GM12864 (cell line): ENCODE data around the gene AGK.

Experiments
- DNase-seq: peaks from one replicate; pipeline ENCODE4 v3.0.0-alpha.2; 2011; ENCODE audit warnings: low read depth
- H3K4me3 ChIP-seq: 2 replicates; pipeline ENCODE4 v1.5.1; 2011; ENCODE audit warnings: mild to moderate bottlenecking, low read depth, low read length, control low read depth
- CTCF ChIP-seq: IDR thresholded peaks from 2 replicates; pipeline ENCODE4 v1.5.1; 2011; ENCODE audit warnings: low read depth, mild to moderate bottlenecking, moderate library complexity, low read length, control low read depth, inconsistent platforms; ENCODE audit errors: missing control alignments

AGK gene

GRCh38 chr7:141515941-141516340 lies 35.3 kb upstream of the AGK start:
- TF ChIP-seq CTCF = no peak
- no peak for DNase-seq
- no peak overlapping the region for H3K4me3 ChIP-seq

GRCh38 chr7:141519623-141520022 lies 31.6 kb upstream of the AGK start:
- DNase-seq = no peak
- no peak for TF ChIP-seq CTCF
- no peak overlapping the region for H3K4me3 ChIP-seq

DNA sequence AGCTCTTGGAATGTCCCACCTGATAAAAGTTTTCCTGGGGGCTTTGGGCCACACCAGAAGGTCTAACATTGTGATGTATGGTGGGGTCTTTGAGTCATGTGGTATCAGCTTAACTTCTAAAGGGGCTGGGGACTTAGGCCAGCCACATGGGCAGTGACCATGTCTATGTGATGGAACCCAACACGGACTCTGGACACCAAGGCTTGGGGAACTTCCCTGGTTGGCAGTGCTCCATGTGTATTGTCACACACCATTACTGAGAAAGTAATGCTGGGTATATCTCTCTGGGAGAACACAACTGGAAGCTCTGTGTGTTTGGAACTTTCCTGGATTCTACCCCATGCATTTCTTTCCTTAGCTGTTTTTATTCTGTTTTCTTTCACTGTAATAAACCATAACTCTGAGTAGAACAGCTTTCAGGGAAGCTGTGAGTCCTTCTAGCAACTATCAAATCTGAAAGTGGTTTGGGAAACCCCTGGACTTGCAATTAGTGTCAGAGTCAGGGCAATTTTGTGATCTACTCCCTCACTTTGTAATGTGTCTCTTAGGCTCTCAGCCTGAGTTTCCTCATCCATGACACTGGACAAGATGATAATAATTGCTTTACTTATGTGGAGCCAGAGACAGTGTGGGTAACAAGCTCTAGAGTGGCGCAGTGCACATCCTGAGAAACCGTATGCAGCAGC lies 28.4 kb upstream of the AGK start:
- no peak overlapping the region for H3K4me3 ChIP-seq
- no peak for TF ChIP-seq CTCF
- no peak for DNase-seq

DNA sequence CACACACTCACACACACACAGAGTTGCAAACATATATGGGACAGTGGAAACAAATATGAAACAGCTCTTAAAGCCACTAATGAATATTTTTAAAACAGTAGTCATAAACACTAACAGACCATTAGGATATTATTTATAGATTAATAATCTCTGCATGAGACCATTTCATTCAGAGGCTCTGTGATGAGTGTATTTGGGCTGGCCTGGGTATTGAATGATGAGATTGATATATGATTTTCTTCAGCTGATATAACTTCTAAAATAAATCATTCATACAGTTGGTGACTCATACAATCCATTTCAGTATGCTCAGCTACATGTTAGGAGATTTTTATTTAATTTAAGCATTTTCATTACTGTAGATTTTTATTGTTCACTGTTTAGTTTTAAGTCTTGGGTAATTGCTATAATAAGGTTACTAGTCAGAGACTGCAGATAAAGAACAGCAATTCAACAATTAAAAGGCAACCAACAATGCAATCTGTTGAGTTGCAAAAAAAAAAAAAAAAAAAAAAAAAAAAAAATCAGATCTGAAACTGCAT lies 25.2 kb upstream of the AGK start:
- TF ChIP-seq CTCF = no peak
- DNase-seq = no peak
- no peak overlapping the region for H3K4me3 ChIP-seq

DNA sequence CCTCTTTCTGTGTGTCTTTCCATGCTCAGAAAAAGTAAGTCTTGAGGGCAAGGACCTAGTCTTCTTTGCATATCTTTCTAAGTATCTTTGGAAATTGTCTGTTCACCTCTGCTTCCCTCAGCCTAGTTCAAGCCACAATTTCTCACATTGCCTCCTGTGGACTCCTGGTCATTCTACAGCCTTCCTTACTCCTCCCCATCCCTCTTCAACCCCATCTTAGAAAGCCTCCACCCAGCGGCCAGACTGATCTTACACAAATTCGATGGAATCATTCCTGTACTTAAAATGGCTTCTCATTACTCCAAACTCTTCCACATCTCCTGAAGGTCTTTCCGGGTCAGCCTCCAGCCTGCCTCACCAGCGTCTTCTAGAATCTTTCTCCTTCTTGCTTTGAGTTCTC lies 24.1 kb upstream of the AGK start:
- TF ChIP-seq CTCF = no peak
- DNase-seq = no peak
- H3K4me3 ChIP-seq = no peak overlapping the region

DNA sequence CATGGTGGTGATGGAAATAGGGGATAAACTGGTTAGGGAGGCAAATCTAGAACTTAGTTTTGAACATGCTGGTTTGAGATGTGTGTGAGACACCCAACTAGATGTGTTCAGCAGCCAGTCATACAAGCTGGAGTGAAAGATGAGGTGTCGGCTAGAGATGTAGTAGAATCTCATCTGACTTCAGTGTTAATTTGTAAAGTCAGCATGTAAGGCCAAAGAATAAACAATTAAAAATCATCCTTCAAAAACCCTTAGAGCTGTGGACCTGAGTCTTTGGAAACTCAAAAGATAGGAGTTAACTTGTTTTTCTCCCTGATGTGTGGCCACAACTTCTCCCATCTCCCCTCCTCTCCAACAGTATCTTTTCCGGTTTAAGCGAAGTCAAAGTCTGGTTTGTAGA lies 22.8 kb upstream of the AGK start:
- no peak for TF ChIP-seq CTCF
- no peak for DNase-seq

More for the DNA sequence above, 22.8 kb upstream of the AGK start:
- H3K4me3 ChIP-seq = no peak overlapping the region
